GM23338 (cell line): ENCODE results near the gene DGKE. TPM values are rescaled to one million over a fixed set of nuclear protein-coding genes. Genes with fewer than 3 reads are reported as not detected.
A peak's percentile ranks its signal among the peaks of the same experiment; 100 is the strongest.

ENCODE experiments used
- ATAC-seq: fragments of 200-7000 bp; cut with Tn5 transposase; 3 replicates; pipeline ENCODE4 v1.9.1; 2020
- DNase-seq: peaks from one replicate; pipeline ENCODE4 v3.0.0-alpha.2; 2015; ENCODE audit warnings: low spot score
- H2AFZ ChIP-seq: fragments of 200-600 bp; sonication (generic); 2 replicates; pipeline ENCODE4 v1.8.0; 2016; ENCODE audit warnings: antibody characterized with exemption, mild to moderate bottlenecking, moderate library complexity
- H3F3A ChIP-seq: fragments of 200-600 bp; sonication (generic); replicated peaks from 2 replicates; pipeline ENCODE4 v1.8.0; 2017; ENCODE audit warnings: antibody characterized with exemption, mixed run types, low read depth
- H3K27ac ChIP-seq: fragments of 200-600 bp; sonication (generic); 2 replicates; pipeline ENCODE4 v1.6.1; 2016; ENCODE audit warnings: low read depth
- H3K27me3 ChIP-seq: fragments of 200-600 bp; sonication (generic); 2 replicates; pipeline ENCODE4 v1.8.0; 2016; ENCODE audit warnings: mild to moderate bottlenecking, mixed run types, moderate library complexity; ENCODE audit not compliant: insufficient read depth
- H3K36me3 ChIP-seq: fragments of 200-600 bp; sonication (generic); 2 replicates; pipeline ENCODE4 v1.8.0; 2016; ENCODE audit warnings: mild to moderate bottlenecking; ENCODE audit not compliant: insufficient read depth
- H3K4me1 ChIP-seq: fragments of 200-600 bp; sonication (generic); 2 replicates; pipeline ENCODE4 v1.8.0; 2016; ENCODE audit warnings: mild to moderate bottlenecking, moderate library complexity; ENCODE audit not compliant: insufficient read depth
- H3K4me2 ChIP-seq: fragments of 200-600 bp; sonication (generic); 2 replicates; pipeline ENCODE4 v1.7.1; 2017; ENCODE audit warnings: mixed run types
- H3K4me3 ChIP-seq: fragments of 200-600 bp; sonication (generic); 2 replicates; pipeline ENCODE4 v1.6.1; 2016; ENCODE audit warnings: mixed run types
- H3K79me2 ChIP-seq: fragments of 200-600 bp; sonication (generic); replicated peaks from 2 replicates; pipeline ENCODE4 v1.8.0; 2017; ENCODE audit warnings: mild to moderate bottlenecking; ENCODE audit not compliant: insufficient read depth
- H3K9me2 ChIP-seq: fragments of 200-600 bp; sonication (generic); 2 replicates; pipeline ENCODE4 v1.8.0; 2017; ENCODE audit not compliant: insufficient read depth
- H4K20me1 ChIP-seq: fragments of 200-600 bp; sonication (generic); replicated peaks from 2 replicates; pipeline ENCODE4 v1.8.0; 2017; ENCODE audit warnings: mild to moderate bottlenecking; ENCODE audit not compliant: insufficient read depth
- H3K27ac Mint-ChIP-seq: 2 replicates; pipeline ENCODE4 v1.8.0; 2020; ENCODE audit warnings: inconsistent platforms, mild to moderate bottlenecking, moderate library complexity, mixed read lengths
- H3K27me3 Mint-ChIP-seq: 3 replicates; pipeline ENCODE4 v1.8.0; 2022; ENCODE audit warnings: low read depth, mild to moderate bottlenecking, moderate library complexity, mixed read lengths, inconsistent platforms; ENCODE audit not compliant: insufficient read depth, poor library complexity
- H3K36me3 Mint-ChIP-seq: 3 replicates; pipeline ENCODE4 v1.8.0; 2021; ENCODE audit warnings: low read depth, mild to moderate bottlenecking, inconsistent platforms, moderate library complexity, mixed read lengths
- H3K4me1 Mint-ChIP-seq: 3 replicates; pipeline ENCODE4 v1.8.0; 2020; ENCODE audit warnings: mild to moderate bottlenecking, inconsistent platforms, mixed read lengths
- H3K4me3 Mint-ChIP-seq: 3 replicates; pipeline ENCODE4 v1.8.0; 2021; ENCODE audit warnings: moderate library complexity, mild to moderate bottlenecking, inconsistent platforms, mixed read lengths
- H3K9me3 Mint-ChIP-seq: 3 replicates; pipeline ENCODE4 v1.8.0; 2020; ENCODE audit warnings: moderate library complexity, mild to moderate bottlenecking, inconsistent platforms, mixed read lengths
- CREB1 ChIP-seq: fragments of 250-450 bp; sonication (Bioruptor Pico); IDR thresholded peaks from 2 replicates; pipeline ENCODE4 v1.5.0; 2020; ENCODE audit warnings: low read depth, mild to moderate bottlenecking, moderate library complexity
- CTCF ChIP-seq, 2 experiments: fragments of 200-600 bp in 1 of 2; sonication (generic) in 1 of 2; conservative IDR thresholded peaks; 2 replicates each; pipeline versions ENCODE4 v1.5.1 to v1.6.1; 2016 to 2017; ENCODE audit warnings: antibody characterized with exemption in 2 of 2, low read depth in 2 of 2, mild to moderate bottlenecking in 2 of 2, moderate library complexity in 1 of 2
- NANOG ChIP-seq: IDR thresholded peaks from 2 replicates; pipeline ENCODE4 v1.6.1; 2016; ENCODE audit warnings: antibody characterized with exemption, borderline replicate concordance
- POLR2AphosphoS5 ChIP-seq: IDR thresholded peaks from 2 replicates; pipeline ENCODE4 v1.6.1; 2016; ENCODE audit warnings: antibody characterized with exemption, low read depth
- STAT1 ChIP-seq: IDR thresholded peaks from one replicate; pipeline ENCODE4 v1.6.1; 2016; ENCODE audit warnings: antibody characterized with exemption; ENCODE audit not compliant: unreplicated experiment
- ZNF114 ChIP-seq: fragments of 250-450 bp; sonication (Bioruptor Pico); IDR thresholded peaks from 2 replicates; pipeline ENCODE4 v1.5.0; 2020; ENCODE audit warnings: mild to moderate bottlenecking, moderate library complexity
- ZNF462 ChIP-seq: fragments of 250-450 bp; sonication (Bioruptor Pico); IDR thresholded peaks from 2 replicates; pipeline ENCODE4 v1.5.0; 2020; ENCODE audit warnings: mild to moderate bottlenecking, moderate library complexity
- polyA plus RNA-seq: library from polyadenylated mRNA; unstranded; fragments of >200 nt; fragmentation: Nextera tagmentation; extraction: Ambion mirVana; gene quantifications from 2 replicates; pipeline ENCODE4 v1.2.1, GENCODE V29; 2016
- total RNA-seq: library from RNA; depleted of rRNA; stranded (reverse); fragments of >200 nt; shearing (Covaris generic); gene quantifications from 2 replicates; pipeline ENCODE4 v1.2.3, GENCODE V29; 2014
- TF ChIP-seq, protein P1 (sequence below): IDR thresholded peaks from one replicate; pipeline ENCODE4 v1.6.1; 2018; ENCODE audit warnings: antibody characterized with exemption; ENCODE audit not compliant: unreplicated experiment

DGKE gene
- total and polyA plus RNA-seq, 2 experiments from 2014 or later = 3.9 to 10.1 TPM

DNA sequence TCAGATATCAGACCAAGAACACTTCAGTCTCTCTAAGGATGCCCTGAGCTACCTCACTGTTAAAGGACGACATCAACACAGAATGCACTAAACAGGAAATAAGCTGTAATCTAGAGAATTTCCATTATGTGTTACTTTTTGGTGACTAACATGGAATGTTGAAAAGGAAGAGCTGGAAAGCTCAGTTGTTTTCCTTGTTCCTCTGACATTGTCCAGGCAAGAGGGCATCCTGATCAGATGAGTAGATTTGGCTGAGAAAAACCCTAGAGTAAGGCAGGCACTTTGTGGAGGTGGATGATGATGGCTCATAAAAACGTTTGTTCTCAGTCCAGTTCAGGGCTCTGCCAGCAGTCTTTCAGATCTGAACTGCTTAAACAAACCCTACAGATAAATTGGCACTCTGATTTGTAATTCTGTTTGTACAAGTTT lies 34.0 kb downstream of the DGKE start (continued):
- TF ChIP-seq, protein P1, sequence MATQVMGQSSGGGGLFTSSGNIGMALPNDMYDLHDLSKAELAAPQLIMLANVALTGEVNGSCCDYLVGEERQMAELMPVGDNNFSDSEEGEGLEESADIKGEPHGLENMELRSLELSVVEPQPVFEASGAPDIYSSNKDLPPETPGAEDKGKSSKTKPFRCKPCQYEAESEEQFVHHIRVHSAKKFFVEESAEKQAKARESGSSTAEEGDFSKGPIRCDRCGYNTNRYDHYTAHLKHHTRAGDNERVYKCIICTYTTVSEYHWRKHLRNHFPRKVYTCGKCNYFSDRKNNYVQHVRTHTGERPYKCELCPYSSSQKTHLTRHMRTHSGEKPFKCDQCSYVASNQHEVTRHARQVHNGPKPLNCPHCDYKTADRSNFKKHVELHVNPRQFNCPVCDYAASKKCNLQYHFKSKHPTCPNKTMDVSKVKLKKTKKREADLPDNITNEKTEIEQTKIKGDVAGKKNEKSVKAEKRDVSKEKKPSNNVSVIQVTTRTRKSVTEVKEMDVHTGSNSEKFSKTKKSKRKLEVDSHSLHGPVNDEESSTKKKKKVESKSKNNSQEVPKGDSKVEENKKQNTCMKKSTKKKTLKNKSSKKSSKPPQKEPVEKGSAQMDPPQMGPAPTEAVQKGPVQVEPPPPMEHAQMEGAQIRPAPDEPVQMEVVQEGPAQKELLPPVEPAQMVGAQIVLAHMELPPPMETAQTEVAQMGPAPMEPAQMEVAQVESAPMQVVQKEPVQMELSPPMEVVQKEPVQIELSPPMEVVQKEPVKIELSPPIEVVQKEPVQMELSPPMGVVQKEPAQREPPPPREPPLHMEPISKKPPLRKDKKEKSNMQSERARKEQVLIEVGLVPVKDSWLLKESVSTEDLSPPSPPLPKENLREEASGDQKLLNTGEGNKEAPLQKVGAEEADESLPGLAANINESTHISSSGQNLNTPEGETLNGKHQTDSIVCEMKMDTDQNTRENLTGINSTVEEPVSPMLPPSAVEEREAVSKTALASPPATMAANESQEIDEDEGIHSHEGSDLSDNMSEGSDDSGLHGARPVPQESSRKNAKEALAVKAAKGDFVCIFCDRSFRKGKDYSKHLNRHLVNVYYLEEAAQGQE = no peak
- TF ChIP-seq NANOG = no peak

- Histone ChIP-seq H3F3A (no peaks in the 10 kb centered on the region), H4K20me1 (no peaks in the 10 kb centered on the region), H3K27me3 (no peaks in the 10 kb centered on the region), H3K4me3 (no peak overlapping the region), H2AFZ (no peak overlapping the region), H3K36me3 (no peaks in the 10 kb centered on the region), H3K4me1 (no peaks in the 10 kb centered on the region), H3K27ac (0 out of 2 replicates have a peak overlapping the region, but pooled peaks have one; percentile 27), H3K4me2 (no peak overlapping the region), H3K9me2 (no peaks in the 10 kb centered on the region), H3K79me2 (no peaks in the 10 kb centered on the region)
- ATAC-seq (no peak), DNase-seq (no peak)
- H3K27me3 Mint-ChIP-seq = no peaks in the 10 kb centered on the region
- no peak overlapping the region for H3K4me3 Mint-ChIP-seq
- no peaks in the 10 kb centered on the region for H3K9me3 Mint-ChIP-seq
- H3K27ac Mint-ChIP-seq = no peak overlapping the region
- no peak for TF ChIP-seq CREB1 (CRISPR knock-in tag)
- TF ChIP-seq, protein P1 = no peak
- TF ChIP-seq STAT1 = no peak
- no peak for TF ChIP-seq ZNF114 (CRISPR knock-in tag)
- no peak for TF ChIP-seq POLR2AphosphoS5
- TF ChIP-seq CTCF (conservative IDR thresholded peaks at IDR 0.05; ENCODE audit: low read depth in 2 of 2) = no peak
- TF ChIP-seq ZNF462 (CRISPR knock-in tag) = no peak
- no peaks in the 10 kb centered on the region for H3K4me1 Mint-ChIP-seq
- no peaks in the 10 kb centered on the region for H3K36me3 Mint-ChIP-seq
Observed at GRCh38 chr17:56868716-56869115, 34.8 kb downstream of the DGKE start.
